ENCODE measurements around the gene KAZN.

GRCh38 chr1:14755518-14756252 is 157.2 kb downstream of the KAZN start:
- TF ChIP-seq CTCF (IDR thresholded peaks at IDR 0.05) (no peak), POLR2A (IDR thresholded peaks at IDR 0.05) (no peak), POLR2AphosphoS5 (IDR thresholded peaks at IDR 0.05) (no peak)
